ENCODE data around the gene PTPRU. TPM values are rescaled to one million over a fixed set of nuclear protein-coding genes. Genes with fewer than 3 reads are reported as not detected.

PTPRU gene
- total RNA-seq, 1 experiment from 2014 or later, result 45.5 TPM

- peaks cover 3 to 4% of the 10 kb centered on the region in 2 experiments; a peak in 3 of 4 replicates for H3K4me1 Mint-ChIP-seq
- H3K4me2 ChIP-seq (ENCODE audit: insufficient read depth, insufficient read length, low read length), result no peak overlapping the region
- H3K36me3 Mint-ChIP-seq (ENCODE audit: insufficient read depth in 1 of 3, low read depth in 3 of 3), result peaks cover 2 to 32% (median 28%) of the 10 kb centered on the region in 3 experiments; a peak in 5 of 7 replicates
Measured at GRCh38 chr1:29292344-29292743, 56.0 kb downstream of the PTPRU start.

More at GRCh38 chr1:29292344-29292743, 56.0 kb downstream of the PTPRU start:
- Histone ChIP-seq H4K91ac (ENCODE audit: insufficient read length, low read depth, low read length) (no peak overlapping the region), H2AK5ac (ENCODE audit: insufficient read length, low read length) (no peak overlapping the region), H2BK15ac (ENCODE audit: low read depth, low read length) (no peak overlapping the region), H4K5ac (ENCODE audit: insufficient read length, low read depth, low read length) (no peak overlapping the region), H2BK20ac (ENCODE audit: low read depth, low read length, poor library complexity, severe bottlenecking) (no peak overlapping the region), H3K9ac (ENCODE audit: extremely low read depth, insufficient read length, low read length) (no peak overlapping the region), H3K79me2 (ENCODE audit: insufficient read depth, low read length) (no peaks in the 10 kb centered on the region), H2BK12ac (ENCODE audit: insufficient read length, low read depth, low read length) (no peak overlapping the region), H3K27ac (ENCODE audit: insufficient read length, low read depth, low read length) (no peak overlapping the region), H2BK120ac (ENCODE audit: low read depth, low read length, poor library complexity, severe bottlenecking) (no peak overlapping the region), H3K23ac (ENCODE audit: insufficient read length, low read depth, low read length) (no peak overlapping the region), H3K9me3 (ENCODE audit: control insufficient read depth, low read depth, low read length) (no peaks in the 10 kb centered on the region), H2BK5ac (ENCODE audit: insufficient read length, low read length) (no peak overlapping the region), H3T11ph (ENCODE audit: low read length) (no peak overlapping the region), H3K4ac (ENCODE audit: low read depth, low read length) (no peak overlapping the region), H4K20me1 (ENCODE audit: control insufficient read depth, insufficient read depth, insufficient read length) (no peaks in the 10 kb centered on the region), H3K79me1 (ENCODE audit: insufficient read depth, low read depth, low read length, poor library complexity, severe bottlenecking) (no peaks in the 10 kb centered on the region), H3K18ac (ENCODE audit: insufficient read length, low read depth, low read length) (no peak overlapping the region), H3K23me2 (ENCODE audit: insufficient read length, low read depth, low read length, poor library complexity, severe bottlenecking) (no peaks in the 10 kb centered on the region), H3K4me1 (ENCODE audit: insufficient read depth, low read length) (no peaks in the 10 kb centered on the region), H4K8ac (replicated peaks; ENCODE audit: insufficient read length, low read depth, low read length) (no peak overlapping the region), H3K14ac (ENCODE audit: insufficient read depth, low read length) (no peak overlapping the region), H3K27me3 (ENCODE audit: insufficient read depth, low read length) (no peaks in the 10 kb centered on the region), H3K56ac (ENCODE audit: insufficient read length, low read depth, low read length) (no peak overlapping the region), H2AFZ (ENCODE audit: low read length) (no peak overlapping the region)
- Mint-ChIP-seq H3K27me3 (ENCODE audit: low read depth) (no peaks in the 10 kb centered on the region), H3K9me3 (no peaks in the 10 kb centered on the region), H3K27ac (no peak overlapping the region), H3K4me3 (no peak overlapping the region)
- no CpG with 5 or more reads among the region's 3 CpGs for WGBS (ENCODE audit: extremely low coverage, insufficient read length, low lambda C conversion rate)
- DNase-seq, result no peak
- TF ChIP-seq CTCF (conservative IDR thresholded peaks at IDR 0.05), result no peak

Measured in H9 (cell line).